Measurements from ENCODE around the gene IRX4. TPM values are rescaled to one million over a fixed set of nuclear protein-coding genes. Genes with fewer than 3 reads are reported as not detected.

Gene IRX4
- total and polyA plus RNA-seq, 2 donors (not counting 3 experiments of a cell fraction or from before 2014, with no cell fraction given), result not detected

DNA sequence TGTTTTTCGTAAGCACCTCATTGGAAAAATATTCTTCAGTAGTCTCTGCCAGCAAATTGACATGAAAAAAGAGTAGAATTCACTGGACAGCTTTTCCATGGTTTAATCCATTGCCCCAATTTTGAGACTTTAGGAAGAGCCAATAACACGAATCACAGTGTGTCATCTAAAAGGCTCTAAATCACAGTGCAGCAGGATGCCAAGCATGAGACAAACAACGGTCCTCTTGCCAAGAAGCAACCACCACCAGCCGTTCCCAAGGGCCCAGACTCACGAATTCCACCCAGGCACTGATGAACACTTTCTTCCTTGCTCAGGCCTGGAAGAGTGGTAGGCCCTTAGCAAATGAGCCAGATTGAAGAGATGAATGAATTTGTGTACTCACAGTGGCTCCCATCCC lies 18.3 kb upstream of the IRX4 start:
- no TSS peak for BruUV-seq (replicated peaks)
- no peaks in the 10 kb centered on the region for H3K36me3 ChIP-seq (ENCODE audit: control insufficient read depth in 2 of 2, extremely low read depth in 1 of 2, insufficient read depth in 2 of 2, low read length in 2 of 2)
- DNase-seq (ENCODE audit: low read depth, low spot score), result no peak
- no peak overlapping the region for H3K27ac ChIP-seq (ENCODE audit: insufficient read depth, low read depth, low read length)
- FAIRE-seq, result no peak
- no peaks in the 10 kb centered on the region for H3K79me2 ChIP-seq (ENCODE audit: control insufficient read depth, insufficient read depth, low read length)
- ChIA-PET POLR2A (no interaction called here), CTCF (no interaction called here)
- no peak overlapping the region for H3K9ac ChIP-seq (replicated peaks; ENCODE audit: extremely low read depth, insufficient read depth, low read length)
- no peaks in the 10 kb centered on the region for H3K9me3 ChIP-seq (replicated peaks; ENCODE audit: control insufficient read depth, insufficient read depth, low read length)
- H3K27me3 ChIP-seq (ENCODE audit: control insufficient read depth in 2 of 2, insufficient read depth in 2 of 2, low read length in 2 of 2), result no peaks in the 10 kb centered on the region
- TF ChIP-seq EZH2 (IDR thresholded peaks at IDR 0.05; ENCODE audit: borderline replicate concordance, low read depth, low read length, severe bottlenecking) (no peak), FOS (IDR thresholded peaks at IDR 0.05; ENCODE audit: borderline replicate concordance, insufficient read depth, low read length) (no peak), JUN (IDR thresholded peaks at IDR 0.05; ENCODE audit: borderline replicate concordance, insufficient read depth, insufficient read length, low read depth) (no peak), GATA2 (IDR thresholded peaks at IDR 0.05; ENCODE audit: insufficient read depth, insufficient read length, low read depth, low read length) (no peak)
- TF ChIP-seq, protein P1, sequence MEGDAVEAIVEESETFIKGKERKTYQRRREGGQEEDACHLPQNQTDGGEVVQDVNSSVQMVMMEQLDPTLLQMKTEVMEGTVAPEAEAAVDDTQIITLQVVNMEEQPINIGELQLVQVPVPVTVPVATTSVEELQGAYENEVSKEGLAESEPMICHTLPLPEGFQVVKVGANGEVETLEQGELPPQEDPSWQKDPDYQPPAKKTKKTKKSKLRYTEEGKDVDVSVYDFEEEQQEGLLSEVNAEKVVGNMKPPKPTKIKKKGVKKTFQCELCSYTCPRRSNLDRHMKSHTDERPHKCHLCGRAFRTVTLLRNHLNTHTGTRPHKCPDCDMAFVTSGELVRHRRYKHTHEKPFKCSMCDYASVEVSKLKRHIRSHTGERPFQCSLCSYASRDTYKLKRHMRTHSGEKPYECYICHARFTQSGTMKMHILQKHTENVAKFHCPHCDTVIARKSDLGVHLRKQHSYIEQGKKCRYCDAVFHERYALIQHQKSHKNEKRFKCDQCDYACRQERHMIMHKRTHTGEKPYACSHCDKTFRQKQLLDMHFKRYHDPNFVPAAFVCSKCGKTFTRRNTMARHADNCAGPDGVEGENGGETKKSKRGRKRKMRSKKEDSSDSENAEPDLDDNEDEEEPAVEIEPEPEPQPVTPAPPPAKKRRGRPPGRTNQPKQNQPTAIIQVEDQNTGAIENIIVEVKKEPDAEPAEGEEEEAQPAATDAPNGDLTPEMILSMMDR (IDR thresholded peaks at IDR 0.05; ENCODE audit: extremely low read depth in 1 of 2, insufficient read depth in 1 of 2, low read depth in 1 of 2, low read length in 2 of 2), result no peak
- TF ChIP-seq, protein P2, sequence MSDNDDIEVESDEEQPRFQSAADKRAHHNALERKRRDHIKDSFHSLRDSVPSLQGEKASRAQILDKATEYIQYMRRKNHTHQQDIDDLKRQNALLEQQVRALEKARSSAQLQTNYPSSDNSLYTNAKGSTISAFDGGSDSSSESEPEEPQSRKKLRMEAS (IDR thresholded peaks at IDR 0.05; ENCODE audit: insufficient read depth, insufficient read length), result no peak
- intact Hi-C loops (cut with micrococcal nuclease), result no loop called here
- dilution Hi-C loops (cut with MboI; ENCODE audit: extremely low pct_ligation_motif_present, low sequenced_read_pairs), result no loop called here
- no peak overlapping the region for H3K4me3 ChIP-seq (replicated peaks in 1 of 3; ENCODE audit: insufficient read depth in 1 of 3, low read depth in 1 of 3, low read length in 3 of 3)
- no peak overlapping the region for H2AFZ ChIP-seq (ENCODE audit: low read depth, low read length)
- no peaks in the 10 kb centered on the region for H4K20me1 ChIP-seq (replicated peaks; ENCODE audit: control insufficient read depth, extremely low read depth, insufficient read depth, low read length)
- H3K9me1 ChIP-seq (replicated peaks; ENCODE audit: control insufficient read depth, extremely low read depth, insufficient read depth, low read length), result no peaks in the 10 kb centered on the region
- no peaks in the 10 kb centered on the region for H3K4me1 ChIP-seq (ENCODE audit: control insufficient read depth, extremely low read depth, insufficient read depth, low read length)
- no peak overlapping the region for H3K4me2 ChIP-seq (ENCODE audit: insufficient read depth, low read length)
